ENCODE measurements around the gene RBM34. TPM values are rescaled to one million over a fixed set of nuclear protein-coding genes. Genes with fewer than 3 reads are reported as not detected.

Gene RBM34, protein sequence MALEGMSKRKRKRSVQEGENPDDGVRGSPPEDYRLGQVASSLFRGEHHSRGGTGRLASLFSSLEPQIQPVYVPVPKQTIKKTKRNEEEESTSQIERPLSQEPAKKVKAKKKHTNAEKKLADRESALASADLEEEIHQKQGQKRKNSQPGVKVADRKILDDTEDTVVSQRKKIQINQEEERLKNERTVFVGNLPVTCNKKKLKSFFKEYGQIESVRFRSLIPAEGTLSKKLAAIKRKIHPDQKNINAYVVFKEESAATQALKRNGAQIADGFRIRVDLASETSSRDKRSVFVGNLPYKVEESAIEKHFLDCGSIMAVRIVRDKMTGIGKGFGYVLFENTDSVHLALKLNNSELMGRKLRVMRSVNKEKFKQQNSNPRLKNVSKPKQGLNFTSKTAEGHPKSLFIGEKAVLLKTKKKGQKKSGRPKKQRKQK
- 10 to 100 TPM; 31.0 to 38.3 TPM for total RNA-seq

DNA sequence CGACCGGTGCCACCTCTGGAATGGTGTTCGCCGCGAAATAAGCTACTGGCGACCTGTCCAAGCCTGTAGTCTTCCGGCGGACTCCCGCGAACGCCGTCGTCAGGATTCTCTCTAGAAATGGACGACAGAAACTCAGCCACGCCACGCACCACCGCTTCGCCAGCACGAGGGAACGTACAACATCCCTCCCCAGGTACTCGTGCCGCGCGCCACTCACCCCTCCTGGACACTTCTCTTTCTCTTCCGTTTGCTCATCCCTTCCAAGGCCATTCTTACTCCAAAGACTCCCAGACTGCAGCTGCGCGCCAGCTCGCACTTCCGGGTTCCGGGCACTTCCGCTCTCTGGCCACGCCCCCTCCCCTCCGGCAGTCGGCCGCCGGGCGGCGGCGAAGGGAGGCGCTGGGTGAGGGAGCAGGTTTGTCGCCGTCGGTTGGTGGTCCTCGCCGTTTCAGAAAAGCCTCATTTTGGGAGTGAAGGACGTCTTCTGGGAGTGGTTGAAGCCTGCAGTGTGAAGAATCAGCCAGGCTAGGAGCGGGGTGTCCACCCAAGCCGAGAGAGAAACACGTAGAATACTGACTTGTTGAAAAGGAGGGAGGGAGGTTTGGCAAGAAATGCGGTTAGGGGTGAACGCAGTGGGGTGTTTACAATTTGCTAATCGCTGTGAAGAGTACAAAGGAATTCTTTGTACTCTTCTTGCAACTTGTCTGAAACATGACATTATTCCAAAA lies at the start of gene RBM34:
TSS of gene RBM34 (minus strand) at position 294 of the 728 bp plus-strand sequence. CDS start at position 270, 24 bp downstream.

GRCh38 chr1:235128456-235129328 lies 32.4 kb downstream of the RBM34 start, which contains the start of gene TOMM20:
TSS of gene TOMM20 (minus strand) at chr1:235128837. CDS start at chr1:235128715, 122 bp downstream.

Small RNA genes within 50 kb of the gene (small RNA-seq; reads per million reads assigned to genes)
- gene AL732292.1 (0 reads per million in 2 donors), gene MIR4753 (0 to 0.41 reads per million in 2 donors), gene SNORA14B (123 to 214 reads per million in 2 donors)

Other genes with a start within 250 kb of the RBM34 start
- 10 to 100 TPM; 46.1 to 74.3 TPM for gene TOMM20, start 32.4 kb downstream of the RBM34 start, total RNA-seq
- gene ARID4B, start 166.9 kb upstream of the RBM34 start, total RNA-seq: 10 to 100 TPM; 12.3 to 39.9 TPM
- 10 to 100 TPM; 13.7 to 17.6 TPM for gene GGPS1, start 167.3 kb upstream of the RBM34 start, total RNA-seq
- gene TBCE, start 206.2 kb upstream of the RBM34 start, total RNA-seq: 10 to 100 TPM; 23.7 to 33.3 TPM

All from melanocyte of skin (primary cell).